OCI-LY1 (cell line): ENCODE data around the gene ANKRD66.

Source experiments
- H2AFZ ChIP-seq: fragments of 200-600 bp; sonication (generic), shearing (Covaris generic); 2 replicates; pipeline ENCODE4 v1.6.0; 2014; ENCODE audit warnings: antibody characterized with exemption, mild to moderate bottlenecking, low read length
- H3F3A ChIP-seq: fragments of 200-600 bp; sonication (generic), shearing (Covaris generic); 2 replicates; pipeline ENCODE4 v1.6.0; 2014; ENCODE audit warnings: mild to moderate bottlenecking, antibody characterized with exemption, low read length, moderate library complexity; ENCODE audit not compliant: insufficient read depth
- H3K27ac ChIP-seq: fragments of 200-600 bp; sonication (generic); 2 replicates; pipeline ENCODE4 v1.5.1; 2014; ENCODE audit warnings: low read length, mixed run types, mild to moderate bottlenecking, low read depth; ENCODE audit not compliant: poor library complexity, severe bottlenecking
- H3K27me3 ChIP-seq: fragments of 200-600 bp; sonication (generic); 2 replicates; pipeline ENCODE4 v1.6.0; 2014; ENCODE audit warnings: antibody characterized with exemption, mild to moderate bottlenecking, low read length, moderate library complexity; ENCODE audit not compliant: insufficient read depth
- H3K36me3 ChIP-seq: fragments of 200-600 bp; sonication (generic); 2 replicates; pipeline ENCODE4 v1.6.1; 2014; ENCODE audit warnings: mild to moderate bottlenecking, antibody characterized with exemption, low read length, moderate library complexity, mixed read lengths; ENCODE audit not compliant: insufficient read depth
- H3K4me1 ChIP-seq: fragments of 200-600 bp; sonication (generic); 2 replicates; pipeline ENCODE4 v1.5.1; 2014; ENCODE audit warnings: mild to moderate bottlenecking, low read length, moderate library complexity; ENCODE audit not compliant: insufficient read depth, severe bottlenecking
- H3K4me2 ChIP-seq: fragments of 200-600 bp; sonication (generic), shearing (Covaris generic); 2 replicates; pipeline ENCODE4 v1.6.1; 2014; ENCODE audit warnings: low read length
- H3K4me3 ChIP-seq: fragments of 200-600 bp; sonication (generic); 2 replicates; pipeline ENCODE4 v1.5.1; 2014; ENCODE audit warnings: low read length, low read depth, mild to moderate bottlenecking, mixed read lengths; ENCODE audit not compliant: poor library complexity, severe bottlenecking
- H3K79me2 ChIP-seq: fragments of 200-600 bp; shearing (Covaris generic); 2 replicates; pipeline ENCODE4 v1.6.1; 2016; ENCODE audit warnings: mixed run types, low read length, mixed read lengths; ENCODE audit not compliant: insufficient read depth
- H3K9ac ChIP-seq: fragments of 200-600 bp; sonication (generic), shearing (Covaris generic); 2 replicates; pipeline ENCODE4 v1.6.1; 2014; ENCODE audit warnings: mild to moderate bottlenecking, low read length, mixed read lengths
- H3K9me2 ChIP-seq: fragments of 200-600 bp; sonication (generic), shearing (Covaris generic); 2 replicates; pipeline ENCODE4 v1.6.1; 2014; ENCODE audit warnings: low read depth, mild to moderate bottlenecking, low read length, mixed read lengths
- H3K9me3 ChIP-seq: fragments of 200-600 bp; shearing (Covaris generic); 2 replicates; pipeline ENCODE4 v1.6.1; 2014; ENCODE audit warnings: low read length, mixed read lengths
- H4K20me1 ChIP-seq: fragments of 200-600 bp; sonication (generic), shearing (Covaris generic); 2 replicates; pipeline ENCODE4 v1.6.0; 2016; ENCODE audit warnings: mild to moderate bottlenecking, low read length; ENCODE audit not compliant: insufficient read depth
- CTCF ChIP-seq: fragments of 200-600 bp; sonication (generic), shearing (Covaris generic); IDR thresholded peaks from 2 replicates; pipeline ENCODE4 v1.5.1; 2017; ENCODE audit warnings: mild to moderate bottlenecking, antibody characterized with exemption, low read length, moderate library complexity, mixed read lengths
- EZH2 ChIP-seq: fragments of 200-600 bp; sonication (generic), shearing (Covaris generic); IDR thresholded peaks from 2 replicates; pipeline ENCODE4 v1.8.0; 2017; ENCODE audit warnings: borderline replicate concordance, mixed run types, mild to moderate bottlenecking, antibody characterized with exemption, low read length, moderate library complexity, mixed read lengths

The ANKRD66 gene

GRCh38 chr6:46706464-46706863, 40.3 kb upstream of the ANKRD66 start:
- Histone ChIP-seq H2AFZ (no peak overlapping the region), H3K4me1 (no peaks in the 10 kb centered on the region), H3K27ac (no peak overlapping the region), H3K4me2 (no peak overlapping the region), H3K36me3 (no peaks in the 10 kb centered on the region), H3F3A (no peaks in the 10 kb centered on the region; the same call in 1 of the 2 replicates), H3K27me3 (no peaks in the 10 kb centered on the region), H3K79me2 (no peaks in the 10 kb centered on the region), H3K9me2 (no peaks in the 10 kb centered on the region), H3K9ac (no peak overlapping the region), H3K9me3 (no peaks in the 10 kb centered on the region), H4K20me1 (no peaks in the 10 kb centered on the region), H3K4me3 (no peak overlapping the region)
- no peak for TF ChIP-seq CTCF
- TF ChIP-seq EZH2 = no peak

DNA sequence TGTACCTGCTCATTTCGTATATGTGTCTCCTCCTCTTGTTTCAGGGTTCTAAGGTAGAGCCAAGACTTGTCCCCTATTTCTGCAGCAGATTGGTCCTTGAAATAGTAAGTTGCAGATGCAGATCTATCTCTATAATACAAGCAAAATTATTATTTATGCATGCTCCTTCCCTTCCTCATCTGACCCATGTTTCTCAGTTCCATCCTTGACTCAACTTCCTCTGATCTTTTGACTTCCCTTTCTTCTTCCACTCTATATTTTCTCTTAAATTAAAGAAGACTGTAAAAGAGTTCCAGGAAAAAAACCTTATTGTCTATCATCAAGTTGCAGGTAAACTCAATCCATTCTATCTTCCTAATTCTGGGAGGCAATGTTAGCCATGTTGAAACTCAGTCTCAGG, 35.2 kb upstream of the ANKRD66 start:
- Histone ChIP-seq H3K79me2 (no peaks in the 10 kb centered on the region), H3K4me1 (no peaks in the 10 kb centered on the region), H3K4me3 (no peak overlapping the region), H3F3A (no peaks in the 10 kb centered on the region), H3K9me3 (no peaks in the 10 kb centered on the region), H3K27ac (no peak overlapping the region), H3K9me2 (no peaks in the 10 kb centered on the region), H3K27me3 (no peaks in the 10 kb centered on the region), H4K20me1 (no peaks in the 10 kb centered on the region), H3K4me2 (no peak overlapping the region), H3K9ac (no peak overlapping the region), H3K36me3 (no peaks in the 10 kb centered on the region), H2AFZ (no peak overlapping the region)
- no peak for TF ChIP-seq CTCF
- no peak for TF ChIP-seq EZH2

DNA sequence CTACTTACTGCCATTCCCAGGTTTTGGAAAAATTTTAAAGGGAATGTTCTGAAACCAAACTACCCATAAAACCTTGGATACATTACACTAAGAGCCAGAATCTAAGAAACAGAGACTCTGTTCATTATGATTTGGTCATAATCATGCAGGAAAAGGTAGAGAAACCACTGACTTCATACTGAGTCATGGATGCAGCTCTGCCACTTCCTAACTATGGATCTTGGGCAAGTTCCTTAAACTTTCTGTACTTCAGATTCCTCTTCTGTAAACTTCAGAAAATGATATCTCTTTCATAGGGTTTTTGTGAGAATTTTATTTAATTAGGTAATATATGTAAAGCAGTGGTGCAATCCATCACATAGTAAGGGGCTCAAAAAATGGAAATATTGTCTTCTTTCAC, 31.6 kb upstream of the ANKRD66 start:
- Histone ChIP-seq H3K9ac (no peak overlapping the region), H3K36me3 (no peaks in the 10 kb centered on the region), H4K20me1 (no peaks in the 10 kb centered on the region), H3K9me2 (no peaks in the 10 kb centered on the region), H3K4me1 (no peaks in the 10 kb centered on the region), H2AFZ (no peak overlapping the region), H3K27ac (no peak overlapping the region), H3F3A (no peaks in the 10 kb centered on the region), H3K27me3 (no peaks in the 10 kb centered on the region), H3K4me3 (no peak overlapping the region), H3K79me2 (no peaks in the 10 kb centered on the region), H3K4me2 (no peak overlapping the region), H3K9me3 (no peaks in the 10 kb centered on the region)
- no peak for TF ChIP-seq EZH2
- no peak for TF ChIP-seq CTCF
